Endothelial cell of umbilical vein (primary cell): ENCODE measurements around the gene ZBTB46. TPM values are rescaled to one million over a fixed set of nuclear protein-coding genes. Genes with fewer than 3 reads are reported as not detected.

Experiments
- BruUV-seq: library from RNA; stranded (reverse); fragments of 400-500 nt; replicated peaks from 2 replicates; lab custom pipeline; 2021; lab: Mats Ljungman, UMichigan
- CTCF ChIA-PET: fragments of 300-600, 350-600 bp; sonication (Branson Sonifier 250); formaldehyde crosslinking; loops from one replicate; lab custom pipeline; 2021; ENCODE audit warnings: antibody characterized with exemption, inconsistent platforms; lab: Charles Lee
- POLR2A ChIA-PET: fragments of 300-600, 350-600 bp; sonication (Branson Sonifier 250); formaldehyde crosslinking; loops from one replicate; lab custom pipeline; 2021; ENCODE audit warnings: antibody characterized with exemption, inconsistent platforms; lab: Charles Lee
- DNase-seq: peaks from one replicate; pipeline ENCODE4 v3.0.0-alpha.2; 2011; ENCODE audit warnings: low read depth, low spot score
- FAIRE-seq: peaks from 2 replicates; lab custom pipeline; 2011; peaks lifted over from hg19 to GRCh38; lab: Jason Lieb, UNC
- H2AFZ ChIP-seq: 2 replicates; pipeline ENCODE4 v1.6.0; 2012; ENCODE audit warnings: low read depth, low read length, control low read depth, inconsistent platforms
- H3K27ac ChIP-seq: 2 replicates; pipeline ENCODE4 v1.5.1; 2011; ENCODE audit warnings: low read depth, mild to moderate bottlenecking, control low read depth, low read length, moderate library complexity; ENCODE audit not compliant: insufficient read depth
- H3K27me3 ChIP-seq, 2 experiments: 2 replicates each; pipeline versions ENCODE4 v1.6.0 to v1.6.1; 2011; ENCODE audit warnings: low read length in 2 of 2, mixed read lengths in 1 of 2; ENCODE audit not compliant: control insufficient read depth in 2 of 2, insufficient read depth in 2 of 2
- H3K36me3 ChIP-seq, 2 experiments: 2 replicates in 1 of 2; 3 replicates in 1 of 2; pipeline ENCODE4 v1.5.1; 2011; ENCODE audit warnings: low read length in 2 of 2, mild to moderate bottlenecking in 1 of 2, moderate library complexity in 1 of 2; ENCODE audit not compliant: control insufficient read depth in 2 of 2, insufficient read depth in 2 of 2; ENCODE audit errors: extremely low read depth in 1 of 2
- H3K4me1 ChIP-seq: 3 replicates; pipeline ENCODE4 v1.5.1; 2011; ENCODE audit warnings: mild to moderate bottlenecking, low read length; ENCODE audit not compliant: control insufficient read depth, insufficient read depth; ENCODE audit errors: extremely low read depth
- H3K4me2 ChIP-seq: 2 replicates; pipeline ENCODE4 v1.6.1; 2011; ENCODE audit warnings: low read length, control low read depth, mixed read lengths; ENCODE audit not compliant: insufficient read depth
- H3K4me3 ChIP-seq, 3 experiments: fragments of 200-600 bp in 1 of 3; sonication (generic), shearing (Covaris generic) in 1 of 3; replicated peaks in 1 of 3; 2 replicates each; pipeline ENCODE4 v1.5.1; 2011 to 2016; ENCODE audit warnings: control low read depth in 3 of 3, low read length in 3 of 3, mild to moderate bottlenecking in 2 of 3, inconsistent platforms in 1 of 3, low read depth in 1 of 3, moderate library complexity in 1 of 3; ENCODE audit not compliant: insufficient read depth in 1 of 3
- H3K79me2 ChIP-seq: 2 replicates; pipeline ENCODE4 v1.6.0; 2012; ENCODE audit warnings: low read length, inconsistent platforms; ENCODE audit not compliant: control insufficient read depth, insufficient read depth
- H3K9ac ChIP-seq: replicated peaks from 2 replicates; pipeline ENCODE3; 2011; ENCODE audit warnings: low read length, control low read depth; ENCODE audit not compliant: insufficient read depth; ENCODE audit errors: extremely low read depth
- H3K9me1 ChIP-seq: replicated peaks from 3 replicates; pipeline ENCODE4 v1.6.0; 2011; ENCODE audit warnings: mild to moderate bottlenecking, low read length; ENCODE audit not compliant: control insufficient read depth, insufficient read depth; ENCODE audit errors: extremely low read depth
- H3K9me3 ChIP-seq: replicated peaks from 2 replicates; pipeline ENCODE4 v1.5.1; 2012; ENCODE audit warnings: low read length, inconsistent platforms; ENCODE audit not compliant: control insufficient read depth, insufficient read depth
- H4K20me1 ChIP-seq: replicated peaks from 2 replicates; pipeline ENCODE3; 2011; ENCODE audit warnings: mild to moderate bottlenecking, low read length; ENCODE audit not compliant: control insufficient read depth, insufficient read depth; ENCODE audit errors: extremely low read depth
- CTCF ChIP-seq, 2 donors: IDR thresholded peaks; 1 replicate in 1 of 2; 2 replicates in 1 of 2; pipeline ENCODE4 v1.5.1; 2011; ENCODE audit warnings: low read length in 2 of 2, mild to moderate bottlenecking in 2 of 2, moderate library complexity in 2 of 2, control low read depth in 1 of 2, inconsistent platforms in 1 of 2, low read depth in 1 of 2; ENCODE audit not compliant: insufficient read depth in 1 of 2; ENCODE audit errors: extremely low read depth in 1 of 2
- EZH2 ChIP-seq: IDR thresholded peaks from 2 replicates; pipeline ENCODE4 v1.6.1; 2012; ENCODE audit warnings: borderline replicate concordance, low read depth, mild to moderate bottlenecking, moderate library complexity, low read length, inconsistent platforms; ENCODE audit not compliant: severe bottlenecking
- FOS ChIP-seq: IDR thresholded peaks from 2 replicates; pipeline ENCODE4 v1.6.1; 2011; ENCODE audit warnings: mild to moderate bottlenecking, low read length, moderate library complexity, borderline replicate concordance; ENCODE audit not compliant: insufficient read depth
- GATA2 ChIP-seq: IDR thresholded peaks from 2 replicates; pipeline ENCODE4 v1.7.0; 2011; ENCODE audit warnings: low read depth, mild to moderate bottlenecking, moderate library complexity, mixed read lengths, low read length; ENCODE audit not compliant: insufficient read length, insufficient read depth
- JUN ChIP-seq: IDR thresholded peaks from 2 replicates; pipeline ENCODE4 v1.6.1; 2011; ENCODE audit warnings: borderline replicate concordance, low read depth; ENCODE audit not compliant: insufficient read length, insufficient read depth
- MAX ChIP-seq: IDR thresholded peaks from 2 replicates; pipeline ENCODE4 v1.6.1; 2011; ENCODE audit not compliant: insufficient read depth, insufficient read length
- MYC ChIP-seq: IDR thresholded peaks from one replicate; pipeline ENCODE4 v1.6.1; 2011; ENCODE audit warnings: mild to moderate bottlenecking, low read depth, low read length
- POLR2A ChIP-seq: IDR thresholded peaks from 2 replicates; pipeline ENCODE4 v1.6.1; 2012; ENCODE audit warnings: low read depth, mild to moderate bottlenecking, control low read depth, low read length
- POLR2AphosphoS5 ChIP-seq: IDR thresholded peaks from 2 replicates; pipeline ENCODE4 v1.6.1; 2012; ENCODE audit warnings: low read depth, mild to moderate bottlenecking, control low read depth, low read length, moderate library complexity; ENCODE audit not compliant: insufficient read depth
- dilution Hi-C: fragments of 300-500 bp; cut with MboI; formaldehyde crosslinking; loops from one replicate; pipeline ENCODE4 v1.15.0; 2019; ENCODE audit warnings: low sequenced_read_pairs; ENCODE audit not compliant: extremely low pct_ligation_motif_present
- intact Hi-C: fragments of 100-400 bp; cut with micrococcal nuclease; formaldehyde crosslinking; loops from one replicate; pipeline ENCODE4 v1.10.0; 2022
- polyA plus RNA-seq, 4 experiments: library from polyadenylated mRNA; depleted of rRNA in 3 of 4; stranded (reverse) in 3 of 4; unstranded in 1 of 4; fragments of >200 nt; gene quantifications; 2 replicates each; pipeline versions ENCODE4 v1.2.1 to v1.2.3, GENCODE V29; 2011 to 2012; ENCODE audit warnings: missing spikeins in 1 of 4
- total RNA-seq: library from RNA; stranded (reverse); gene quantifications from 2 replicates; pipeline ENCODE4 v1.2.3, GENCODE V29; 2021

ZBTB46 gene
- total and polyA plus RNA-seq, 2 donors (not counting 3 experiments of a cell fraction or from before 2014, with no cell fraction given), result 1.3 to 7.1 TPM

- no peak overlapping the region for H2AFZ ChIP-seq
- H4K20me1 ChIP-seq, result no peaks in the 10 kb centered on the region
- no peak overlapping the region for H3K9ac ChIP-seq
- dilution Hi-C loops (no loop called here), intact Hi-C loops (no loop called here)
- FAIRE-seq, result no peak
- H3K27ac ChIP-seq, result no peak overlapping the region
- no peak for DNase-seq
- no peaks in the 10 kb centered on the region for H3K9me1 ChIP-seq
- ChIA-PET POLR2A (no interaction called here), CTCF (interaction anchor here (0.7 to 2.6 kb wide), 13 partner anchors 12 to 321 kb away, joined by 3 to 17 read pairs (median 5); partner anchors contain the start of gene PTK6)
- H3K79me2 ChIP-seq, result no peaks in the 10 kb centered on the region
- H3K27me3 ChIP-seq, result peaks cover 0 to 5% of the 10 kb centered on the region in 2 experiments
- H3K9me3 ChIP-seq, result no peaks in the 10 kb centered on the region
- TF ChIP-seq MYC (no peak), POLR2AphosphoS5 (peak; percentile 2)
- peaks cover 29% of the 10 kb centered on the region for H3K4me1 ChIP-seq
- H3K4me3 ChIP-seq, result no peak overlapping the region
- peaks cover 0 to 4% of the 10 kb centered on the region in 2 experiments for H3K36me3 ChIP-seq
- no peak overlapping the region for H3K4me2 ChIP-seq
- BruUV-seq, result no TSS peak
These were observed 28.2 kb upstream of the ZBTB46 start for GRCh38 chr20:63859166-63859699.

- H3K4me2 ChIP-seq, result no peak overlapping the region
These were observed 27.5 kb upstream of the ZBTB46 start for GRCh38 chr20:63858393-63859165.

More at GRCh38 chr20:63858393-63859165, 27.5 kb upstream of the ZBTB46 start:
- Histone ChIP-seq H3K9ac (no peak overlapping the region), H3K27ac (no peak overlapping the region), H2AFZ (no peak overlapping the region), H3K4me1 (peaks cover 25% of the 10 kb centered on the region), H3K79me2 (no peaks in the 10 kb centered on the region), H3K36me3 (peaks cover 0 to 4% of the 10 kb centered on the region in 2 experiments), H3K27me3 (peaks cover 0 to 5% of the 10 kb centered on the region in 2 experiments), H3K9me1 (no peaks in the 10 kb centered on the region), H3K4me3 (no peak overlapping the region), H4K20me1 (no peaks in the 10 kb centered on the region), H3K9me3 (no peaks in the 10 kb centered on the region)
- dilution Hi-C loops, result no loop called here
- CTCF ChIA-PET, result interaction anchor here (0.7 to 2.6 kb wide), 17 partner anchors 7 to 321 kb away, joined by 3 to 17 read pairs (median 4); partner anchors contain the start of gene PTK6
- FAIRE-seq (peak; percentile 82), DNase-seq (peak; percentile 72)
- intact Hi-C loops, result no loop called here
- TF ChIP-seq JUN (no peak), MAX (no peak), POLR2AphosphoS5 (peak; percentile 27), FOS (no peak), POLR2A (no peak), MYC (no peak), EZH2 (no peak), CTCF (IDR thresholded peaks at IDR 0.05; ENCODE audit: extremely low read depth in 1 of 2, insufficient read depth in 1 of 2, low read depth in 1 of 2, low read length in 2 of 2) (peak; percentile 24 to 62), GATA2 (no peak)
- POLR2A ChIA-PET, result no interaction called here
- no TSS peak for BruUV-seq
